Left kidney (tissue), 2 donors: ENCODE results near the gene FNBP1. TPM values are rescaled to one million over a fixed set of nuclear protein-coding genes. Genes with fewer than 3 reads are reported as not detected.

Experiments used
- DNase-seq: peaks from one replicate; pipeline ENCODE4 v3.0.0-alpha.2; 2013
- polyA plus RNA-seq: library from polyadenylated mRNA; unstranded; fragments of 120-200 nt; gene quantifications from one replicate; pipeline ENCODE4 v1.2.1, GENCODE V29; 2013; ENCODE audit not compliant: insufficient read length

FNBP1 gene
- polyA plus RNA-seq, 1 donor = 57.8 TPM

GRCh38 chr9:129875687-129876395 lies 167.1 kb downstream of the FNBP1 start:
- DNase-seq = no peak

- DNase-seq = no peak
These were observed 167.8 kb downstream of the FNBP1 start for GRCh38 chr9:129875181-129875611.

GRCh38 chr9:129874261-129875101 lies 168.5 kb downstream of the FNBP1 start:
- no peak for DNase-seq

GRCh38 chr9:129873563-129874190 lies 169.3 kb downstream of the FNBP1 start:
- DNase-seq = no peak

GRCh38 chr9:129871046-129871445 lies 171.9 kb downstream of the FNBP1 start:
- no peak for DNase-seq

GRCh38 chr9:129869585-129870501 lies 173.1 kb downstream of the FNBP1 start:
- DNase-seq = no peak

- no peak for DNase-seq
These were observed 174.0 kb downstream of the FNBP1 start for GRCh38 chr9:129868872-129869486.

GRCh38 chr9:129868023-129868871 lies 174.7 kb downstream of the FNBP1 start:
- no peak for DNase-seq

- DNase-seq = no peak
These were observed 175.6 kb downstream of the FNBP1 start for GRCh38 chr9:129867136-129868022.

- no peak for DNase-seq
These were observed 176.4 kb downstream of the FNBP1 start for GRCh38 chr9:129866394-129867135.

- DNase-seq = no peak
These were observed 177.2 kb downstream of the FNBP1 start for GRCh38 chr9:129865668-129866320.

GRCh38 chr9:129864991-129865647 lies 177.9 kb downstream of the FNBP1 start:
- DNase-seq = no peak

GRCh38 chr9:129863059-129863690 lies 179.8 kb downstream of the FNBP1 start:
- no peak for DNase-seq

- DNase-seq = no peak
These were observed 181.6 kb downstream of the FNBP1 start for GRCh38 chr9:129861447-129861827.

- DNase-seq = no peak
These were observed 182.1 kb downstream of the FNBP1 start for GRCh38 chr9:129860653-129861446.
